Effector memory CD8-positive, alpha-beta T cell (primary cell): Measurements from ENCODE around the gene DPP10.
"Not testable (repeated sequence)": the region's sequence is repeated elsewhere in the genome, so short reads cannot be mapped to it uniquely, and the experiment has no call there.

Source experiments
- ATAC-seq: fragments of 150-1000 bp; cut with Tn5 transposase; replicated peaks from 2 replicates; pipeline ENCODE4 v1.10.0; 2021; ENCODE audit warnings: mild to moderate bottlenecking, moderate library complexity
- DNase-seq, 3 experiments: peaks; one replicate each; pipeline ENCODE4 v3.0.0; 2021
- H3K27ac Mint-ChIP-seq, 2 donors: one replicate each; pipeline ENCODE4 v1.8.0; 2022; ENCODE audit warnings: mild to moderate bottlenecking in 2 of 2, mixed read lengths in 2 of 2, moderate library complexity in 2 of 2
- H3K27me3 Mint-ChIP-seq, 2 donors: one replicate each; pipeline ENCODE4 v1.8.0; 2022; ENCODE audit warnings: mixed read lengths in 2 of 2
- H3K36me3 Mint-ChIP-seq: one replicate; pipeline ENCODE4 v1.8.0; 2022; ENCODE audit warnings: mild to moderate bottlenecking, moderate library complexity, mixed read lengths; ENCODE audit not compliant: insufficient read depth
- H3K4me1 Mint-ChIP-seq, 2 donors: one replicate each; pipeline ENCODE4 v1.8.0; 2022; ENCODE audit warnings: low read depth in 2 of 2, mixed read lengths in 2 of 2
- H3K4me3 Mint-ChIP-seq, 2 donors: one replicate each; pipeline ENCODE4 v1.8.0; 2022; ENCODE audit warnings: mild to moderate bottlenecking in 2 of 2, mixed read lengths in 2 of 2, moderate library complexity in 2 of 2
- H3K9me3 Mint-ChIP-seq, 2 donors: one replicate each; pipeline ENCODE4 v1.8.0; 2022; ENCODE audit warnings: mixed read lengths in 2 of 2

DPP10 gene

DNA sequence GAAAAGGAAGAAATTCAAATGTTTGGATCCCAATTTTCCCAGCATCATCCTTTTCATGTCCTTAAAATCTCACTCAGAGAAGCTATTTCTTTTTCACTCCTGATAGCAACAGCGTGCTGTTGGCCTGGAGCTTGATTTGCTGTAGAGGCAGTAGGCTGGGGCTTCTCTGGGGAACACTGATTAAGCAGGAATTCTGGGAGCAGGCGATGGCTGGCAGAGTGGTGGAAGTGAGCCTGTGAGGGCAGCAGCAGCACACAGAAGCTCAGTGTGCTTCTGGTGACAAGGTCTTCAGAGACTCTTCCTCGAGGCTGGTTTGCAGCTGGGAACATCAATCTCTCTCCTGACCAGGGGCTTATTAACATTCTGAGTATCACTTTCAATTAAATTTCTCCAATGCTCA, 284.6 kb downstream of the DPP10 start:
- Mint-ChIP-seq H3K4me1 (no peaks in the 10 kb centered on the region), H3K9me3 (peaks cover 4 to 8% of the 10 kb centered on the region in 2 donors), H3K4me3 (no peak overlapping the region), H3K36me3 (no peaks in the 10 kb centered on the region), H3K27ac (no peak overlapping the region), H3K27me3 (no peaks in the 10 kb centered on the region)
- ATAC-seq (no peak), DNase-seq (no peak)

DNA sequence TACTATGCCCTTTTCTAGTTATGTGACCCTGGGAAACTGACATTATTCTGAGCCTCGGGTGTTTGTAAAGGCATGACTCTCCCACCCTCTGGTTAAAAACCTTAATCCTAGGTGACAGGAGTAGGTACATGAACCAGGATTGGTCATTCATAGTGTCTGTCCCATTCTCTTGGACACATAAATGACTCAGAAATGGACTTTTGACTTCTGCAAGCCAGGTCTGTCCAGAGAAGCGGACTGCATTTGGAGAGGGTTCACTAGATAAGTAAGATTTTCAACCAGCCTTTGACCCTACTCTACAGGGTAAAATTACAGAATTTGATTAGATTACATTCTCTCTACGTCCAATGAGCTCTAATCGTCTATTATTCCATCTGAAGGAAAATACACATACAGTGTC, 285.9 kb downstream of the DPP10 start:
- H3K27ac Mint-ChIP-seq, result no peak overlapping the region
- H3K27me3 Mint-ChIP-seq, result no peaks in the 10 kb centered on the region
- DNase-seq (no peak), ATAC-seq (no peak)
- H3K9me3 Mint-ChIP-seq, result peaks cover 4 to 8% of the 10 kb centered on the region in 2 donors
- no peaks in the 10 kb centered on the region for H3K36me3 Mint-ChIP-seq
- H3K4me1 Mint-ChIP-seq, result no peaks in the 10 kb centered on the region
- H3K4me3 Mint-ChIP-seq, result no peak overlapping the region

DNA sequence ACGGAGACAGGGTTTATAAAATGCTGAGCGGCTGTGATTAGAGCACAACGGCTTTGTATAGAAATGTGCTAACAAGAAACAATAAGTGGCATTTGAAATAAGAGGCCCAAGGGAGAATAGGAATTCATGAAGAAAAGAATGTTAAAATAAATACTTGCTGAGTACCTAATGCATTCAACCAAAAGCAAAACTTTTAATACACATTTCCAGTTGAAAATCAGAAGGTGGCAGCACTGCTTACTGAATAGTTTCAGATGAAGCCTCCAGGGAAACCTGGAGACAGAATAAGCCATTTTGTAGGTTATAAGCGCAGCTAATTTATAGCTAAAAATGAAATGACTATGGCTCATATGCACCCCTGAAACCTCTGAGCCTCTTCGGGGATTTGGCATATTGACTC, 286.6 kb downstream of the DPP10 start:
- H3K4me1 Mint-ChIP-seq, result no peaks in the 10 kb centered on the region
- no peaks in the 10 kb centered on the region for H3K27me3 Mint-ChIP-seq
- DNase-seq (no peak), ATAC-seq (no peak)
- no peaks in the 10 kb centered on the region for H3K36me3 Mint-ChIP-seq
- no peak overlapping the region for H3K27ac Mint-ChIP-seq
- H3K4me3 Mint-ChIP-seq, result no peak overlapping the region
- peaks cover 4 to 8% of the 10 kb centered on the region in 2 donors for H3K9me3 Mint-ChIP-seq

- no peaks in the 10 kb centered on the region for H3K4me1 Mint-ChIP-seq
- no peaks in the 10 kb centered on the region for H3K36me3 Mint-ChIP-seq
- ATAC-seq, result no peak
- peaks cover 0 to 10% of the 10 kb centered on the region in 2 donors for H3K9me3 Mint-ChIP-seq
- no peak overlapping the region for H3K27ac Mint-ChIP-seq
- no peak for DNase-seq
- no peak overlapping the region for H3K4me3 Mint-ChIP-seq
- H3K27me3 Mint-ChIP-seq, result no peaks in the 10 kb centered on the region
Observed at GRCh38 chr2:114735126-114735525, 292.7 kb downstream of the DPP10 start.

- Mint-ChIP-seq H3K27ac (no peak overlapping the region), H3K27me3 (no peaks in the 10 kb centered on the region), H3K9me3 (peaks cover 14 to 16% of the 10 kb centered on the region in 2 donors), H3K4me1 (no peaks in the 10 kb centered on the region), H3K4me3 (no peak overlapping the region), H3K36me3 (no peaks in the 10 kb centered on the region)
- DNase-seq, result no peak
- ATAC-seq, result no peak
Observed at GRCh38 chr2:114742245-114742644, 299.8 kb downstream of the DPP10 start.

GRCh38 chr2:114745700-114746099, 303.3 kb downstream of the DPP10 start:
- H3K27me3 Mint-ChIP-seq, result no peaks in the 10 kb centered on the region
- no peak overlapping the region for H3K27ac Mint-ChIP-seq
- DNase-seq, result no peak
- H3K4me3 Mint-ChIP-seq, result no peak overlapping the region
- ATAC-seq, result no peak
- no peaks in the 10 kb centered on the region for H3K36me3 Mint-ChIP-seq
- no peaks in the 10 kb centered on the region for H3K4me1 Mint-ChIP-seq
- H3K9me3 Mint-ChIP-seq, result peaks cover 8 to 16% of the 10 kb centered on the region in 2 donors

DNA sequence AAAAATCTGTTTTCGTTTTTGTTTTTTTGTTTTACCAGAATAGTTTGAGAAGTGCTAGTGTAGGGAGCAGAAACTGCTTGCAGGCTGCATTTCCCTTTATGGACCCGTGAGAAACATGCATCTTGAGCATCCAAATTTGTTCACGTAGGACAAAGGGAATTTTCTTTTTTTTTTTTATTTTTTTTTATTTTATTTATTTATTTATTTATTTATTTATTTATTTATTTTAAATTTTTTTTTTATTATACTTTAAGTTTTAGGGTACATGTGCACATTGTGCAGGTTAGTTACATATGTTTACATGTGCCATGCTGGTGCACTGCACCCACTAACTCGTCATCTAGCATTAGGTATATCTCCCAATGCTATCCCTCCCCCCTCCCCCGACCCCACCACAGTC, 305.7 kb downstream of the DPP10 start:
- not testable (repeated sequence) for H3K4me3 Mint-ChIP-seq, DNase-seq, ATAC-seq, H3K27me3 Mint-ChIP-seq, H3K27ac Mint-ChIP-seq, H3K36me3 Mint-ChIP-seq, H3K4me1 Mint-ChIP-seq
- peaks cover 8 to 20% of the 10 kb centered on the region in 2 donors for H3K9me3 Mint-ChIP-seq

- Mint-ChIP-seq H3K27ac (no peak overlapping the region), H3K27me3 (no peaks in the 10 kb centered on the region), H3K36me3 (no peaks in the 10 kb centered on the region), H3K4me1 (no peaks in the 10 kb centered on the region), H3K9me3 (peaks cover 7 to 12% of the 10 kb centered on the region in 2 donors), H3K4me3 (no peak overlapping the region)
- ATAC-seq (no peak), DNase-seq (no peak)
Observed at GRCh38 chr2:114752425-114752824, 310.0 kb downstream of the DPP10 start.

- no peak for DNase-seq
- no peak for ATAC-seq
- no peaks in the 10 kb centered on the region for H3K4me1 Mint-ChIP-seq
- H3K36me3 Mint-ChIP-seq, result no peaks in the 10 kb centered on the region
- H3K9me3 Mint-ChIP-seq, result peaks cover 9 to 12% of the 10 kb centered on the region in 2 donors
- no peaks in the 10 kb centered on the region for H3K27me3 Mint-ChIP-seq
- no peak overlapping the region for H3K4me3 Mint-ChIP-seq
- no peak overlapping the region for H3K27ac Mint-ChIP-seq
Observed at GRCh38 chr2:114753145-114753544, 310.7 kb downstream of the DPP10 start.

- no peaks in the 10 kb centered on the region for H3K4me1 Mint-ChIP-seq
- ATAC-seq, result no peak
- H3K9me3 Mint-ChIP-seq, result peaks cover 9 to 12% of the 10 kb centered on the region in 2 donors
- H3K36me3 Mint-ChIP-seq, result no peaks in the 10 kb centered on the region
- no peak overlapping the region for H3K4me3 Mint-ChIP-seq
- no peak for DNase-seq
- H3K27ac Mint-ChIP-seq, result no peak overlapping the region
- no peaks in the 10 kb centered on the region for H3K27me3 Mint-ChIP-seq
Observed at GRCh38 chr2:114754907-114755563, 312.6 kb downstream of the DPP10 start.

DNA sequence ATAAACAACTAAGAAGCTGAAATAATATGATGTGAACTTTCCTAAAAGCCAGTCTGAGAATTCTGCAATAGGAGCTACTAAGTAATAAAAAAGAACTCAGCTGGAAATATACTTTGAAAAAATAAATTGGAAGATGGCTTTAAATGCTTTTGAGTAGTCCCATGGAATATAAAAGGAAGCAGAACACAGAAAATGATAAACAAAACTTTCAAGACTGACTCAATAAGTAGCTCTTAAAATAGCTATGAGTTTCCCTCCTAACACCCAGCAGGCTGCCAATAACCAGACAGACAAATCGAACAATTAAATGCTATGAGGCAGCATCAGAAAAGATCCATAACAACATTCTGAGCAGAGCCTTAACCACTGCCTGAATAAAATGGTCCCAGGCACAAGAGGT, 319.9 kb downstream of the DPP10 start:
- Mint-ChIP-seq H3K9me3 (peaks cover 0 to 7% of the 10 kb centered on the region in 2 donors), H3K27me3 (no peaks in the 10 kb centered on the region), H3K4me3 (no peak overlapping the region), H3K27ac (no peak overlapping the region), H3K4me1 (no peaks in the 10 kb centered on the region), H3K36me3 (no peaks in the 10 kb centered on the region)
- ATAC-seq, result no peak
- DNase-seq, result no peak

DNA sequence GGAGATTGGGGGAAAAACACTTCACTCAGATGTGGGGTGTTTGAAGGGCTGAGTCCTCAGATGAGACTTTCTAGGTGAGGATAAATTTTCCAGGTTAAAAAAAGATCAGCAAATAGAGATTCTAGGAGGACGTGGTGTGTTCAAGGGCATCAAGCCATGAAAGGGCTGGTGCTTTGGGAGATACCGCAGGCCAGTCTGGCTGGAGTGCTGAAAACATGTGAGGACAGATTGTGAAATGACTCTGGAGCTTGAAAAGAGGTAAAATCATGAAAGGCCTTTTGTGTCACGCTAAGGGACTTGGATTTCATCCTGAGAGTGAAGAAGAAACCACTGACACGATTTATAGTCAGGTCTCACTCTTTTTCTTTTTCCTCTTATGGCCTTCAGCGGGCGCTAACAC, 320.5 kb downstream of the DPP10 start:
- Mint-ChIP-seq H3K4me1 (no peaks in the 10 kb centered on the region), H3K27me3 (no peaks in the 10 kb centered on the region), H3K27ac (no peak overlapping the region), H3K4me3 (no peak overlapping the region), H3K36me3 (no peaks in the 10 kb centered on the region), H3K9me3 (peaks cover 0 to 5% of the 10 kb centered on the region in 2 donors)
- DNase-seq (no peak), ATAC-seq (no peak)

DNA sequence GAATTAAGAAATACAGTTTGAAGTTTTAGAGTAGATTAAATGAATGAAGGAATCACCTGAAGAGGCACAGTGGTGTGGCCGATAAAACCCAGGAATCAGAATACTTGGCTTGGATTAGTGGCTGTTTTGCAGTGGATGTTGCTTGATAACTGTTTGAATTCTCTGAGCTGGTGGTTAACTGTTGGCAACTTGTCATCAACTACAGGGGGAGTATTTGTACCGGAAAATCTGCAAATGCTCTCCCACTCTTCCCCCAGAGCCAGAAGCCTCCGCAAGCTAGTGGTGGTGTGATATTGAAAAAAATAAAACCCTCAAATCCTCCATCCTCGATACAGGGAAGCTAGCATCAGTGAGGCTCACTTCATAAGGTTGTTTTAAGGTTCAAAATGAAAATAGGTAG, 326.7 kb downstream of the DPP10 start:
- no peaks in the 10 kb centered on the region for H3K4me1 Mint-ChIP-seq
- no peaks in the 10 kb centered on the region for H3K36me3 Mint-ChIP-seq
- DNase-seq (no peak), ATAC-seq (no peak)
- H3K4me3 Mint-ChIP-seq, result no peak overlapping the region
- no peak overlapping the region for H3K27ac Mint-ChIP-seq
- H3K27me3 Mint-ChIP-seq, result no peaks in the 10 kb centered on the region
- peaks cover 0 to 5% of the 10 kb centered on the region in 2 donors for H3K9me3 Mint-ChIP-seq

- DNase-seq (no peak), ATAC-seq (no peak)
- Mint-ChIP-seq H3K27ac (no peak overlapping the region), H3K9me3 (peaks cover 0 to 5% of the 10 kb centered on the region in 2 donors), H3K27me3 (no peaks in the 10 kb centered on the region), H3K36me3 (no peaks in the 10 kb centered on the region), H3K4me1 (no peaks in the 10 kb centered on the region), H3K4me3 (no peak overlapping the region)
Observed at GRCh38 chr2:114769991-114770390, 327.6 kb downstream of the DPP10 start.

- DNase-seq, result no peak
- ATAC-seq, result no peak
- Mint-ChIP-seq H3K36me3 (no peaks in the 10 kb centered on the region), H3K4me1 (no peaks in the 10 kb centered on the region), H3K27ac (no peak overlapping the region), H3K9me3 (peaks cover 0 to 3% of the 10 kb centered on the region in 2 donors), H3K27me3 (no peaks in the 10 kb centered on the region), H3K4me3 (no peak overlapping the region)
Observed at GRCh38 chr2:114784046-114784445, 341.6 kb downstream of the DPP10 start.
